ENCODE data around the gene MTUS2.

The MTUS2 gene

DNA sequence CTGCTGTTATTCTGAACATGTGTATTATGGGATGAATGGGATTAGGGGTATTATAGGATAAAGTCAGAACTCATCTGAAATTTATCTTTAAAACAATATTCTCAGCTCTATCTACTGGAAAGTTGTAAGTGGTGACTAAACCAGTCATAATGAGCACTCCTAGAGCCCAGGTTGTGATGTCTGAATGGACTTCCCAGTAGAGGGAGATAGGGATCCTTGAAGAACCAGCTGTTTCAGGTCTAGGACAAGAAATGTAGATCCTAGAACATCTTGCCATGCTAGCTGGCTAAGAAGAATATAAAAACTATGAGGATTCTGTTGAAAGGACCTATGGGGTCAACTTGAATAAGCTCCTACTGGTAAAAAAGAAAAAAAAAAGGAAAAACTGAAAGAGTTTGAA is 464.6 kb downstream of the MTUS2 start:
- no peak for DNase-seq (ENCODE audit: low read depth in 1 of 2, low spot score in 1 of 2)

DNA sequence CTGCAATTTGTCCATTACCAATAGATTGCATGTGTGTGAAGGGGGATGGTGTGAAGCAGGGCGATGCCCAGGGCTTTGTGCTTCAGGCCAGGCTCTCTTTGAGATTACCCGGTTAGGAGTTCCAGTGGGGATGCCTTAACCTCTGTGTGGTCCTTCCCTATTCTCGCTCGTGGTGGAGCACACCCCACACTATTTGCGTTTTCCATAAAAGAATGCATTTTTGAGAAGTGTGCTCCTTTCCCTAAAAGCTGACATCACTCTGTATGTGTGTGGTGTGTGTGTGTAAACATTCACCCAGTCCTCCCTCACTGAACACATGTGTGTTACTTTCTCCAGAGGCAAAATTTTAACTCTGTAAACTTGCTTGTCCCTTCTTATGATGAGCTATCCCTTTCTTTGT is 467.1 kb downstream of the MTUS2 start:
- Histone ChIP-seq H3K27ac (replicated peaks) (no peak overlapping the region), H3K4me3 (replicated peaks; ENCODE audit: insufficient read depth, low read length) (no peak overlapping the region), H3K27me3 (ENCODE audit: insufficient read depth, poor library complexity, severe bottlenecking) (peaks cover 4% of the 10 kb centered on the region)
- DNase-seq (ENCODE audit: low read depth in 1 of 2, low spot score in 1 of 2): no peak
- no peak for TF ChIP-seq GABPA (IDR thresholded peaks at IDR 0.05; ENCODE audit: low read depth)
- no peak for TF ChIP-seq SPI1 (IDR thresholded peaks at IDR 0.05; ENCODE audit: borderline replicate concordance, low read depth)
- TF ChIP-seq, protein P1, sequence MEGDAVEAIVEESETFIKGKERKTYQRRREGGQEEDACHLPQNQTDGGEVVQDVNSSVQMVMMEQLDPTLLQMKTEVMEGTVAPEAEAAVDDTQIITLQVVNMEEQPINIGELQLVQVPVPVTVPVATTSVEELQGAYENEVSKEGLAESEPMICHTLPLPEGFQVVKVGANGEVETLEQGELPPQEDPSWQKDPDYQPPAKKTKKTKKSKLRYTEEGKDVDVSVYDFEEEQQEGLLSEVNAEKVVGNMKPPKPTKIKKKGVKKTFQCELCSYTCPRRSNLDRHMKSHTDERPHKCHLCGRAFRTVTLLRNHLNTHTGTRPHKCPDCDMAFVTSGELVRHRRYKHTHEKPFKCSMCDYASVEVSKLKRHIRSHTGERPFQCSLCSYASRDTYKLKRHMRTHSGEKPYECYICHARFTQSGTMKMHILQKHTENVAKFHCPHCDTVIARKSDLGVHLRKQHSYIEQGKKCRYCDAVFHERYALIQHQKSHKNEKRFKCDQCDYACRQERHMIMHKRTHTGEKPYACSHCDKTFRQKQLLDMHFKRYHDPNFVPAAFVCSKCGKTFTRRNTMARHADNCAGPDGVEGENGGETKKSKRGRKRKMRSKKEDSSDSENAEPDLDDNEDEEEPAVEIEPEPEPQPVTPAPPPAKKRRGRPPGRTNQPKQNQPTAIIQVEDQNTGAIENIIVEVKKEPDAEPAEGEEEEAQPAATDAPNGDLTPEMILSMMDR (IDR thresholded peaks at IDR 0.05; ENCODE audit: insufficient read depth, low read length): no peak
- TF ChIP-seq, protein P2, sequence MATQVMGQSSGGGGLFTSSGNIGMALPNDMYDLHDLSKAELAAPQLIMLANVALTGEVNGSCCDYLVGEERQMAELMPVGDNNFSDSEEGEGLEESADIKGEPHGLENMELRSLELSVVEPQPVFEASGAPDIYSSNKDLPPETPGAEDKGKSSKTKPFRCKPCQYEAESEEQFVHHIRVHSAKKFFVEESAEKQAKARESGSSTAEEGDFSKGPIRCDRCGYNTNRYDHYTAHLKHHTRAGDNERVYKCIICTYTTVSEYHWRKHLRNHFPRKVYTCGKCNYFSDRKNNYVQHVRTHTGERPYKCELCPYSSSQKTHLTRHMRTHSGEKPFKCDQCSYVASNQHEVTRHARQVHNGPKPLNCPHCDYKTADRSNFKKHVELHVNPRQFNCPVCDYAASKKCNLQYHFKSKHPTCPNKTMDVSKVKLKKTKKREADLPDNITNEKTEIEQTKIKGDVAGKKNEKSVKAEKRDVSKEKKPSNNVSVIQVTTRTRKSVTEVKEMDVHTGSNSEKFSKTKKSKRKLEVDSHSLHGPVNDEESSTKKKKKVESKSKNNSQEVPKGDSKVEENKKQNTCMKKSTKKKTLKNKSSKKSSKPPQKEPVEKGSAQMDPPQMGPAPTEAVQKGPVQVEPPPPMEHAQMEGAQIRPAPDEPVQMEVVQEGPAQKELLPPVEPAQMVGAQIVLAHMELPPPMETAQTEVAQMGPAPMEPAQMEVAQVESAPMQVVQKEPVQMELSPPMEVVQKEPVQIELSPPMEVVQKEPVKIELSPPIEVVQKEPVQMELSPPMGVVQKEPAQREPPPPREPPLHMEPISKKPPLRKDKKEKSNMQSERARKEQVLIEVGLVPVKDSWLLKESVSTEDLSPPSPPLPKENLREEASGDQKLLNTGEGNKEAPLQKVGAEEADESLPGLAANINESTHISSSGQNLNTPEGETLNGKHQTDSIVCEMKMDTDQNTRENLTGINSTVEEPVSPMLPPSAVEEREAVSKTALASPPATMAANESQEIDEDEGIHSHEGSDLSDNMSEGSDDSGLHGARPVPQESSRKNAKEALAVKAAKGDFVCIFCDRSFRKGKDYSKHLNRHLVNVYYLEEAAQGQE (IDR thresholded peaks at IDR 0.05; ENCODE audit: insufficient replicate concordance, low read depth): no peak
- no peak for TF ChIP-seq POLR2AphosphoS5 (IDR thresholded peaks at IDR 0.05; ENCODE audit: low read depth)

More for the DNA sequence above, 464.6 kb downstream of the MTUS2 start:
- Histone ChIP-seq H3K27me3 (ENCODE audit: insufficient read depth, poor library complexity, severe bottlenecking) (peaks cover 4% of the 10 kb centered on the region), H3K4me3 (replicated peaks; ENCODE audit: insufficient read depth, low read length) (no peak overlapping the region), H3K27ac (replicated peaks) (no peak overlapping the region)
- no peak for TF ChIP-seq POLR2AphosphoS5 (IDR thresholded peaks at IDR 0.05; ENCODE audit: low read depth)
- TF ChIP-seq, protein P2 (IDR thresholded peaks at IDR 0.05; ENCODE audit: insufficient replicate concordance, low read depth): no peak
- TF ChIP-seq, protein P1 (IDR thresholded peaks at IDR 0.05; ENCODE audit: insufficient read depth, low read length): no peak
- no peak for TF ChIP-seq GABPA (IDR thresholded peaks at IDR 0.05; ENCODE audit: low read depth)
- no peak for TF ChIP-seq SPI1 (IDR thresholded peaks at IDR 0.05; ENCODE audit: borderline replicate concordance, low read depth)

DNA sequence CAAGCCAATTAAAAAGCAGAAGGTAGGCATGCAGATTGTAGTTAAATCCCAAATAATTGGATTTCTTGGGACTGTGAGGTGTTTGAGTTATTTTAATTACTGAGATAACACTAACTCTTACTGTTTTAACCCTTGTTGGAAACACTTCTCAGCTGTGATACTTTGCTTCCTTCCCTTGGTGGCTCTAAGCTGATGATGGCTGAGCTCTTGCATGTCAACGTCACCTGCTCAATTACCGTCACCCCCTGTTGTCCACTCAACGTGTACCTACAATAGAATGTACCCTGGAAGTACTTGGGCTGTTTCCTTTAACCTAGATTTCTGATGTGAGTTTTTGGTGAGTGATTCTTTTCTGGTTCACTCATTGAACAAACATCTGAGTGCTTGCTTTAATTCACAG is 471.9 kb downstream of the MTUS2 start:
- DNase-seq (ENCODE audit: low read depth in 1 of 2, low spot score in 1 of 2): no peak
- TF ChIP-seq, protein P2 (IDR thresholded peaks at IDR 0.05; ENCODE audit: insufficient replicate concordance, low read depth): no peak
- TF ChIP-seq POLR2AphosphoS5 (IDR thresholded peaks at IDR 0.05; ENCODE audit: low read depth) (no peak), GABPA (IDR thresholded peaks at IDR 0.05; ENCODE audit: low read depth) (no peak), SPI1 (IDR thresholded peaks at IDR 0.05; ENCODE audit: borderline replicate concordance, low read depth) (no peak)
- TF ChIP-seq, protein P1 (IDR thresholded peaks at IDR 0.05; ENCODE audit: insufficient read depth, low read length): no peak
- Histone ChIP-seq H3K4me3 (replicated peaks; ENCODE audit: insufficient read depth, low read length) (no peak overlapping the region), H3K27me3 (ENCODE audit: insufficient read depth, poor library complexity, severe bottlenecking) (peaks cover 2% of the 10 kb centered on the region), H3K27ac (replicated peaks) (no peak overlapping the region)

All from HL-60 (cell line).